Pancreas (tissue), 10 donors: ENCODE measurements around the gene SMC3. TPM values are rescaled to one million over a fixed set of nuclear protein-coding genes. Genes with fewer than 3 reads are reported as not detected.

Experiments
- ATAC-seq, 4 donors: fragments of 200-7000 bp; cut with Tn5 transposase; one replicate each; pipeline versions ENCODE4 v1.8.0 to v1.9.1; 2020; ENCODE audit warnings: mild to moderate bottlenecking in 4 of 4, moderate library complexity in 4 of 4
- DNase-seq, 6 donors: peaks; one replicate each; pipeline ENCODE4 v3.0.0-alpha.2; 2020
- FAIRE-seq: peaks from 2 replicates; lab custom pipeline; 2012; peaks lifted over from hg19 to GRCh38; lab: Jason Lieb, UNC
- H3K27ac ChIP-seq, 4 donors: fragments of 200-600 bp; sonication (generic); 1 replicate in 3 of 4; 2 replicates in 1 of 4; pipeline versions ENCODE4 v1.5.0 to v1.8.0; 2020
- H3K27me3 ChIP-seq, 4 donors: fragments of 200-600 bp; one replicate each; pipeline ENCODE4 v1.8.0; 2021
- H3K36me3 ChIP-seq, 3 donors: fragments of 200-600 bp; sonication (generic) in 1 of 3; one replicate each; pipeline versions ENCODE4 v1.5.0 to v1.8.0; 2020 to 2021
- H3K4me1 ChIP-seq, 3 donors: fragments of 200-600 bp; one replicate each; pipeline ENCODE4 v1.8.0; 2021
- H3K4me3 ChIP-seq, 4 donors: fragments of 200-600 bp; sonication (generic) in 2 of 4; one replicate each; pipeline versions ENCODE4 v1.5.0 to v1.8.0; 2020 to 2021
- H3K9me3 ChIP-seq, 4 donors: fragments of 200-600 bp; one replicate each; pipeline ENCODE4 v1.8.0; 2021
- CTCF ChIP-seq, 4 donors: fragments of 200-600 bp; sonication (generic) in 3 of 4; IDR thresholded peaks; one replicate each; pipeline versions ENCODE4 v1.5.0 to v1.8.0; 2021; ENCODE audit warnings: antibody characterized with exemption in 4 of 4
- WGBS, 2 donors: extraction: QIAGEN DNeasy Blood & Tissue Kit; methylation state at CpG; one replicate each; pipeline ENCODE4 v1.1.7; 2013; 5-methylcytosine and 5-hydroxymethylcytosine counted together
- intact Hi-C, 3 donors: fragments of 100-400 bp; cut with DNase I; formaldehyde crosslinking; loops; one replicate each; pipeline versions ENCODE4 v1.11.1 to v1.14.2; 2022
- polyA plus RNA-seq, 2 donors: library from polyadenylated mRNA; stranded (reverse); fragments of 200-250 nt; gene quantifications; one replicate each; pipeline ENCODE4 v1.2.3, GENCODE V29; 2013
- total RNA-seq, 6 donors: library from RNA; stranded (reverse); fragmentation: NEBNext Ultra II Directional in 4 of 6; extraction: Animal tissue kit (Norgen Biotek cat#: 25700) in 4 of 6; gene quantifications; one replicate each; pipeline versions ENCODE4 v1.2.1 to v1.2.4, GENCODE V29; 2021 to 2023
- donor health status: healthy with polysubstance abuse.
- donor health status: DM: no; HTN: no; CAD: no; lungs with moderate emphysema.
- donor health status: DM: no; HTN: no; CAD: no.
- donor health status: control.
- donor health status: control.
- donor health status: Bipolar disorder and iron deficiency.
- donor health status: DM: yes; HTN: yes; CAD: no.
- donor health status: DM: no; HTN: no; CAD: no.
- donor health status: DM: no; HTN: no; CAD: no.
- donor health status: DM: yes; HTN: yes; CAD: no.

The SMC3 gene
- total and polyA plus RNA-seq, 8 donors, result 7.7 to 22.7 (median 17.7) TPM

- no peak for ATAC-seq
- H3K4me3 ChIP-seq, result no peak overlapping the region
- TF ChIP-seq CTCF (IDR thresholded peaks at IDR 0.05), result no peak
- WGBS, 2 donors, result 65 to 75% methylated on average over 13 of the region's 13 CpGs
- no peak overlapping the region for H3K27ac ChIP-seq
- H3K36me3 ChIP-seq, result no peaks in the 10 kb centered on the region
- peaks cover 2 to 59% (median 16%) of the 10 kb centered on the region in 4 donors for H3K27me3 ChIP-seq
- intact Hi-C loops, result no loop called here
- FAIRE-seq, result no peak
- DNase-seq, result no peak
- no peaks in the 10 kb centered on the region for H3K9me3 ChIP-seq
- H3K4me1 ChIP-seq, result peaks cover 0 to 8% (median 4%) of the 10 kb centered on the region in 3 donors
Measured at GRCh38 chr10:110646417-110647135, 79.1 kb downstream of the SMC3 start.

- WGBS, 2 donors, result 38 to 59% methylated on average over 3 of the region's 3 CpGs
- H3K27me3 ChIP-seq, result peaks cover 2 to 54% (median 16%) of the 10 kb centered on the region in 4 donors
- no peak overlapping the region for H3K27ac ChIP-seq
- no peak for TF ChIP-seq CTCF (IDR thresholded peaks at IDR 0.05)
- no peaks in the 10 kb centered on the region for H3K36me3 ChIP-seq
- no peaks in the 10 kb centered on the region for H3K9me3 ChIP-seq
- no peak for DNase-seq
- intact Hi-C loops, result no loop called here
- FAIRE-seq, result no peak
- no peak for ATAC-seq
- peaks cover 0 to 8% (median 4%) of the 10 kb centered on the region in 3 donors for H3K4me1 ChIP-seq
- no peak overlapping the region for H3K4me3 ChIP-seq
Measured at GRCh38 chr10:110647136-110647430, 79.6 kb downstream of the SMC3 start.

- DNase-seq (no peak), FAIRE-seq (no peak), ATAC-seq (no peak)
- 79 to 87% methylated on average over 3 of the region's 3 CpGs for WGBS, 2 donors
- Histone ChIP-seq H3K9me3 (no peaks in the 10 kb centered on the region), H3K4me3 (no peak overlapping the region), H3K27me3 (peaks cover 2 to 43% (median 16%) of the 10 kb centered on the region in 4 donors), H3K27ac (no peak overlapping the region), H3K4me1 (peaks cover 0 to 4% (median 1%) of the 10 kb centered on the region in 3 donors), H3K36me3 (no peaks in the 10 kb centered on the region)
- intact Hi-C loops, result no loop called here
- TF ChIP-seq CTCF (IDR thresholded peaks at IDR 0.05), result no peak
Measured at GRCh38 chr10:110648692-110649346, 81.3 kb downstream of the SMC3 start.

- WGBS, 2 donors, result 60 to 67% methylated on average over 6 of the region's 6 CpGs
- H3K4me1 ChIP-seq, result no peaks in the 10 kb centered on the region
- no peak for ATAC-seq
Measured at GRCh38 chr10:110649347-110650264, 82.1 kb downstream of the SMC3 start.

More at GRCh38 chr10:110649347-110650264, 82.1 kb downstream of the SMC3 start:
- intact Hi-C loops, result no loop called here
- Histone ChIP-seq H3K36me3 (no peaks in the 10 kb centered on the region), H3K27ac (no peak overlapping the region), H3K9me3 (no peaks in the 10 kb centered on the region), H3K4me3 (no peak overlapping the region), H3K27me3 (peaks cover 2 to 50% (median 13%) of the 10 kb centered on the region in 4 donors)
- TF ChIP-seq CTCF (IDR thresholded peaks at IDR 0.05), result no peak
- FAIRE-seq (no peak), DNase-seq (no peak)
